Right forelimb (tissue), 1 donor: ENCODE results near the gene RFX2.
"Not testable (repeated sequence)": the region's sequence is repeated elsewhere in the genome, so short reads cannot be mapped to it uniquely, and the experiment has no call there.

Experiments used
- DNase-seq: peaks from one replicate; pipeline ENCODE4 v3.0.0-alpha.2; 2018

The RFX2 gene

DNA sequence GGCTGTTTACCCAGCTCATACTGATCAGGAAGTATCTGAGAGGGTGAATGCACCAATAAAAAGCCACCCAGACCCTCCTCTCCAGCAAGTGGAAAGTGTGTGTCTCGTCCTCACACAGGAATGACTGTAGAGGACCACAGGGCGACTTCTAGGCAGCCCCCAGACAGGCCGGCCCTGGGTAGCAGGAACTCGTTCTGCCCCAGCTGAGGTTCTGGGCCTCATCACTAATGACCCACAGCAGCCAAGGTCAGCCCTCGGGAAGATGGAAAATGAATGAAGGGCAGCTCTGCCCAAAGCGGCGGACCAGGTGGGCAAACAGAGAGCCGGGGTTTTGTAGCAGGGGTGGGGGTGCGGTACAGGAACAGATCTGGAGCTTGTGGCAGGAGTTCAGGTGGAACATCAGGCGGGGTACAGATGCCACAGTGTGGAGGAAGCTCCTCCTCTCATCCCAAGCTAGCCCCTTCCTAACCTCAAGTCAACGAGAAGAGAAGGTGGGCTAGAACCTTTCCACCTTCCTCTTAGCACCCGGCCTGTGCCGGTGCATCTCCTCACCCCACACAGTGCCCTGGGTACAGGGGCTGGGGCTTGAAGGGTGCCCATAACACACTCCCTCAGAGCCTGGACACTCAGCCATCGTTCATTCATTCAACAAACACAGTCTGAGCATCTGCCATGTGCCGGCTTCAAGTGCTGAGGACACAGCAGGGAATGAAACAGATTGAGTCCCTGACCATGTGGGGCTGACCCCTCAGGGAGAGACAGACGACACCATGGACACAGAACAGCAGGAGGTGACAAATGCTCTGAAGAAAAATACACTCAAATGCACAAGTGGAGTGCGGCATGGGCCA, 36.2 kb downstream of the RFX2 start:
- DNase-seq = peak; percentile 32

DNA sequence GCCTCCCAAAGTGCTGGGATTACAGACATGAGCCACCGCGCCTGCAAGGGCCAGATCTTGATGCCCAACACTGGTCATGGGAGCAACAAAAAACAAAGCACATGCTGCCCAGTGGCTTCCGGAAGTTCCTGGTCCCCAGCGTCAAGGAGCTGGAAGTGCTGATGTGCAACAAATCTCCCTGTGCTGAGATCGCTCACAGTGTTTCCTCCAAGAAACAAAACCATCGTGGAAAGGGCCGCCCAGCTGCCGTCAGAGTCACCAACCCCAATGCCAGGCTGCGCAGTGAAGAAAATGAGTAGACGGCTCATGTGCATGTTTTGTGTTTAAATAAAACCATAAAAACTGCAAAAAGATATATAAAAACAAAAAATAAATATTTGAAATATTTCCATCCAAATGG, 37.1 kb downstream of the RFX2 start:
- not testable (repeated sequence) for DNase-seq

DNA sequence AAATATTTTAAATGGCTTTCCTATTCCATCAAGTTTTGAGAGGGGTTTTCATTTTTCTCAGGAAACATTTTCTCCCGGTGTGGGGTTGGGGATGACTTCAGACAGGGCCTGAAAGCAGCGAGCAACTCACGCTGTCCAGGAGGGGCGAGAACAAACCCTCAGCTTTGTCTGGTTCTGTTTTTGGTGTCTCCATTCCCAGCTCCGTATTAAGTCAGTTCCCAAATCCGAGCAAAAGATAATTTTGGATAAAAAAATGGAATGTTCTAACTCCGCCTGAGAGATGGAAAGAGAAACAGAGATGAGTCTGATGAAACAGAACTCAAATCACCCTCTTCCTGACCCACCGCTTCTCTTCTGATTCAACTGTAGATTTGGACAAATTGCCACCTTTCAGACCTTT, 38.4 kb downstream of the RFX2 start:
- peak; percentile 41 for DNase-seq

DNA sequence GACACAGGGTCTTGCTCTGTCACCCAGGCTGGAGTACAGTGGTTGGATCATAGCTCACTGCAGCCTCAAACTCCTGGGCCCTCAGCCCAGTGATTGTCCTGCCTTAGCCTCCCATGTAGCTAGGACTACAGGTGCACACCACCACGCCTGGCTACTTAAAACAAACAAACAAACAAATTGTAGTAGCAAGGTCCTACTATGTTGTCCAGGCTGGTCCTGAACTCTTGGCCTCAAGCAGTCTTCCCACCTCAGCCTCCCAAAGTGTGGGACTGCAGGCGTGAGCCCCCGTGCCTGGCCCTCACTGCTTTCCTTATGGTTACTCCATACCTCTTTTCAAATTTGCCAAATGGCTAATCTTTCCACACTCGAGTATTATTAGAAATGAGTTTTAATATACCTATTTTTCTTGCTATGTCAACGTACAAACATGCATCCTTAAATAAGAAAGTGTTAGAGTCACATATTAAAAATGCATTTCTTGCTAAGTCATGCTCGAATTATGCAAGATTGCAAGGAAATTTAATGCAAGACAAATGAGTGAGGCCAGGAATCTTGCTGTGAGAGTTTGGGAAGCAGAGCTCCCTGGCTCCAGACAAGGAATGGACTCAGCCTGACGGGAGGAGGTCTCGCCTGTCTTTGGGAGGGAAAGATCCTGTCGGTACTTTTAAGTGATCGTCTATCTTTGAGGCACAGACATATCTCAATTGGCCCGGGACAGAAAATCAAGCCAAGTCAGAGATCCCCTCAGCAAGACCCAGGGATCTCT, 39.4 kb downstream of the RFX2 start:
- DNase-seq = peak; percentile 28

DNA sequence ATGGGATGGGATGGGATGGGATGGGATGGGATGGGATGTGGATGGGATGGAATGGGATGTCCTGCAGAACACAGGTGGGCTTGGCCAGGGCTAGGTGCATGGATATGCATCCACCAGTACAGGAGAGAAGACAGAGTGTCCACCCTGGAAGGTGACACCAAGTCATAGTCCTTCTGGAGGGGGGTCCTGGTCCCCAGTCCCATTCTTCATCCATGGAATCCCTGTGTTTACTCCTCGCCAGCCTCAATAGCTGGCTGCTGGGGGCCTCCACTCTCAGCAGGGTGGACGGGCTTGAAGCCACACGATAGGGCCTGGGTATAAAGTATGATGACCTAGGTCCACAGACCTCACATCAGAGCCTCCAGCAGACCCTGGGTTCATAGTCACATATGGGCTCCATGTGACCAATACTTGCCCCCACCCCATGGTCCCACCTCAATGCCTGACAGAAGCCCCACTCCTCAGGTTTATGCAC, 40.1 kb downstream of the RFX2 start:
- no peak for DNase-seq

DNA sequence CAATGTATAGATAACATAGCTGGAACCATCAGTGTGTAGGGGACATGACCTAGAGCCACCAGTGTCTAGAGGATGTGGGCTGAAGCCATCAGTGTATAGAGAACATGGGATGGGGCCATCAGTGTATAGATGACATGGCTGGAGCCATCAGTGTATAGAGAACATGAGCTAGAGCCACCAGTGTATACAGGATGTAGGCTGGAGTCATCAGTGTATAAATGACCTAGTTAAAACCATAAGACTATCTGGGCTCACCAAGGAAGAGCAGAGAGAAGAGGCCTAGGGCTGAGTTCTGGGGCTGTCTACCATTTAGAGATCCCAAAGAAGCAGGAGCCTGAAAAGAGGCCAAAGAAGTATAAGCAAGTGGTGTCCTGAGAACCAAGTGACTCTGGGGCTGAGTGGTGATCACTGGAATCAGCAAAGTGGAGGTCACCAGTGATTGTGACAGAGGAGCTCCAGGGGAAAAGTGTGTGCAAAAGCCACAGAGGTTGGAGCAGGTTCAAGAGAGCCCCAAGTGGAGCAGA, 41.0 kb downstream of the RFX2 start:
- peak; percentile 27 for DNase-seq

DNA sequence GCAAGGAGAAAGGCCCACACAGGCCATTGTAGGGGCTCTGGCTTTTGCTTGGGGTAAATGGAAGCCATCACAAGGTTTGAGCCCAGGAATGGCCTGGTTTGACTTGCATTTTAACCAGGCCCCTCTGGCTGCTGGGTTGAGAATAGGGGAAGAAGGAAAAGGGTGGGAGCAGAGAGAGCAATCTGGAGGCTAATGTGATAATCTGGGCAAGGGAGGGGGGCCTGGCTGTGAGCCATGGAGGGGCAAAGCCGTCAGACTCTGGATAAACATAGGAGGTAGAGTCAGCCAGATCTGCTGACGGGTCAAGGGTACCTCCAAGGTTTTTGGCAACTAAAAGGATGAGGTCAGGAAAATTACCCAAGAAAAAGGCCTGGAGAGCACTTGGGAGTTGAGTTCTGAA, 41.6 kb downstream of the RFX2 start:
- DNase-seq = peak; percentile 28

DNA sequence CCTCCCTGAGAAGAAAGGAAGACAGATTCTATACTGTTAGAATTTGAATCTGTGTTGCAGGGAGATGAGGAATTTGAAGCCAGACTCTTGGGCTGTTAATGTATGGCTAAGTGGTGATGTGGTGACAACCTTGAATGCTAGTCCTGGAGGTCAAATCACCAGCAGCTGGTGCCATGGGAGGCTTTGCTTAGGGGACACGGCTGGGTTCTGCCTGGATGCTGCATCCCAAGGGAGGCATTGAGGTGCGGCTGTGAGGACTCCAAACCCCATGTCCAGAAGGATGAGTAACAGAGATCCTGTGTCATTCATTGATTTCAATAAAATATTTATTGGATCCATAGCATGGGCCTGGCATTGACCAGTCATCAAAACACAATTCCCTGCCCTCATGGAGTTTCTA, 42.3 kb downstream of the RFX2 start:
- DNase-seq = peak; percentile 32

DNA sequence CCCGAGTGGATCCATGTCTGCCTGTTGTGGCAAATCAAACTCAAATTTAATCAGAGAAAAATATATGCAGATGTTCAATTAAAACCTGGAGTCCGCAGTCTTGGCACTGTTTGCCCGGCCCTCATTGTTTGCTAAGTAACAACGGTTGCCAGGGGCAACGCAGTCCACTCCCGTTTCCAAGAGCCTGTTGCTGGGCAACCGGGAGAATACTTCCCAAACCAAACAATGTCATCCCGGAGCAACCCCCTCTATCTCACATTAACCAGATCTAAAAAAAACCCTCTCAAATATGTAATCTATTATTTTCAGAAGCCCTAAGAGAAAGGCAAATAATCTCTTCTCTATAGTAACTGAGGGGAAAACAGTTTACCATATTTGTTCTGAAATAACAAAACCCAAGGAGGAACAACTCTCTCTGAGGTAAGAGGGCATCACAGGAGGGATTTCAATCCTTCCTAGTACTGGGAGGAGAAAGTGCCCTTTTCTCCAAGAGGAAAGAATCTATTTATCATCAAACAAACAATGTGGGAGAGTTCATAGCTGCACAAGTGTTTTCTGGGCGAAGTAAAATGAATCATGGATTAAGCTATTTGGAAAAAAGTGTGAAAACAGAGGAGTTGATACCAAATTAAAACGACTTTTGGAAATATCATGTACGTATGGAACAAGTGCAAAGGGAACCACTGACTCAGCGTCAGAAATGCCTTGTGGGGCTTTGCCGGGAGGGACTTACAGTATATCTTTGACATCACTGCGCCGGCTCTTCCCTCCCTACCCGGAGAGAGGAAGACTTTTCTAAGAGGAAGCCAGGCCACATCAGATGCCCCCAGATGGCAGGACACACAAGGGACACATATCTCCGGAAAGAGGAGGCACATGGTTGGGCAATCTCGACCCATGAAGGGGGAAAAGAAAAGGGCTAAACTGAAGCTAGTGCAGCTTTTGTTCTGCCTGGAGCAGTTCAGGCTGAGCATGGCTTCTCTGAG, 43.3 kb downstream of the RFX2 start:
- peak; percentile 89 for DNase-seq

DNA sequence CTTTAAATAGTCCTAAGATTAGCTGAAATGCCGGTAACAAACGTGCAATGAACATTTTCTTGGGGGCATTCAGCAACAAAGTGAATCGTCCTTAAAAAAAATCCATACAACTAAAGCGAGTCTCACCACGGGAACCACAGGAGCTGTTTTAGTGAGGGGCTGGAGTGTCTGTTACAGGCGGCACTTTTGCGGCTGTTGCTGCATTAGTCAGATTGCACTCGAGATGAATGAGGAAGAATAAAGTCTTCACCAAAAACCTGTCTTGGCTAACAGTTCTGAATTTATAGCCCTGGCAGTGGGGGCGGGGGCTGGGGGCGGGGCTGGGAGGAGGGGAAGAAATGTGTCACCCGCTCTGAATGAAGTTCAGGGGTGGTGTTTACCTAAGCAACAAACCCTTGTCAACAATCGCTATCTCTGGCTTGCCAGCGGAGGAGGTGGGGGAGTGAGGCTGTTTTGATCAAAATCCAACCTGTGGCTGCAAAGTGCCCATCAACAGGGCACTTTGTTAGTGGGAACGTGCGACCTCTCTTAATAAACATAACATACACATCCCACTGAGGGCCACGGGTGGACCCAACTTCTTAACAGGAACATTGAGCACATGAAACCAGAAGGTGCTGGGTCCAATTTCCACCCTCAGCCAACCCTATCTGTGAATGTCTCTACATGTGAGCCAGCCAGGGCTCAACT, 44.5 kb downstream of the RFX2 start:
- peak; percentile 71 for DNase-seq

DNA sequence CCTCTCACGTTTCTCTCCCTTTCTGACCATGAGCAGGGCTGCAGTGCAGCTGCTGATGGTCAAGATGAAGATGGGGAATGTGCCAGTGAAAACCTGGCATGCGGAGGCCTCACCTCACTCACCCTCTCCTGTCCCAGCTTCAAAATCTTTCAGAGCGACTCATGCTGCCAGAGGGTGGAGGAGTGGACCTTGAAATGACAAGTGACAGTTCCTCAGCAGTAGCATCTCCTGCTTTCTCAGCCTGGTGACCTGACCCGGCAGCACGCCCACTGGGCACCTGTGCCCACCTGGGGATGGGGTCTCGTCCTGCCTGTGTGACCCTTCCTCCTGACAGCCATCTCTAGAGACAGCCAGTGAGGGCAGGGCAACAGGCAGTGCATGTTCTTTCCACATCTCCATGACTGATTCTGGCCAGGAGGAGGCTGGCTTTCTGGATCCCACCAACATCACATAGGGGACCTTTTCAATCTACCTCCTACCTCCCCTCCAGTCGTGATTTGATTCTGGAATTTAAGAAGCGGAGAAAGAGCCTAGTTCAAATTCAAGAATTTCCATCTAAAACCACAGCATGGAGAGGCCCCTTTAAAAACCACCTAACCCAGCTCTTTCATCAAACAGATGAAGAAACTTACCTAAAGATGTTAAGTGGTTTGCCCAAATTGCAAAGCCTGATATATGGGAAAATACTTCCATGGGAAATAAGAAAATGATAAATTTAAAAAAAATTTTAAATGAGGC, 45.8 kb downstream of the RFX2 start:
- peak; percentile 39 for DNase-seq

DNA sequence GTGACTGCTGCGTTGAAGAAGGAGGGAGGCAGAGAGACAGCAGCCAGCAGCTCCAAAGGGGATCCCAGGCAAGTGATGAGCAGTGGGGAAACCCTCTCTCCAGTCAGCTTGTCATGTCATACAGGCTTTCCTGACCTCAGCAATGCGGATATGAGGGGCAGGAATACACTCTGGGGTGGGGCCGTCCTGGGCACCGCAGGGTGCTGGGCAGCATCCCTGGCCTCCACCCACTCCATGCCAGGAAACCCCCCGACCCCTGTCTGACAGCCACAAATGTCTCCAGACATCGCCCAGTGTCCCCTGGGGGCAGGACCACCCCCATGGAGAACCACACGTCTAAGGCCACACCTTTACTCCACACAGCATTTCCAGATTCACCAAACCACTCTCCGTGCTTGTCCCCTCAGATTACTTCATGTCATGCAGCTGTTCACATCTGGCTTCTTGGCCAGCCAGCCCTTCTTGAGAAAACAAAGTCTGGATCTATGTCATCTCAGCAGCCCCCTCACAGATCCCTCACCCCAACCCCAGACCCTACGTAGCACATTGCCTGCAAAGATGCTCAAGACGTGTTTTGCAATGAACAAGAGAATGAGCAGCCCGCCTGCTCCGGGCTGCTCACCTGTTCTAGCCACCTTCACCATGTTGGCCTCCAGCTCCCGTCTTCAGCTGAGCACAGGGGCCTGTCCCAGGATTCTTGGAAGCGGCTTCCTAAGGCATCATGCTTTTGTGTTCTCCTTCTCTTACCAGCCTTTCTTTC, 46.5 kb downstream of the RFX2 start:
- peak; percentile 34 for DNase-seq

DNA sequence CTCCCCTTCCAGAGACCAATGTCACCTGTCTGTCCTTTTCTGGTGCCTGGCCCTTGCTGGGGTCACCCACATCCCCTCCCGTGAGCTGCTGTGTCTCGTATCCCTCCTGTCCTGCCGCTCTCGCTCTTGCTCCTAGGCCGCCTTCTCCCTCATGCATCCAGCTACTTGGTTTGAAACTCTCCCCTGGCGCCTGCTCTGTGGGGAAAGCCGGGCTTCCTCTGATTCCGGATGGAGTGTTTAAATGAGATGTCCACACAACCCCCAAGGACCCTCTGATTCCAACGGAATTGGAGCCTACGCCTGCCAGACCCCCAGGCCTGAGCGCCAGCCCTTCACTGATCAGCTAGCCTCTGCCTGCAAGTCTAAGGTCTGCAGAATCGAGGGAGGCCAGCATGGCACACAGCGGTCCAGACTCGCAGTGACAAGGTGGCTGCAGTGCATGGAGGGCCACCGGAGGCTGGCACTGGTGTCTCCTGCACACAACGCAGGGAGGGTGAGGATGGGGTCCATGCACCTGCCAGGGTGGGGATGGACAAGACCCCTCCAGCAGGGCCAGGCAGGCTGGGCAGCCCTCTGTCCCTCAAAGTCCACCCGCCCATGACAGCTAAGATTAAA, 47.2 kb downstream of the RFX2 start:
- DNase-seq = no peak

DNA sequence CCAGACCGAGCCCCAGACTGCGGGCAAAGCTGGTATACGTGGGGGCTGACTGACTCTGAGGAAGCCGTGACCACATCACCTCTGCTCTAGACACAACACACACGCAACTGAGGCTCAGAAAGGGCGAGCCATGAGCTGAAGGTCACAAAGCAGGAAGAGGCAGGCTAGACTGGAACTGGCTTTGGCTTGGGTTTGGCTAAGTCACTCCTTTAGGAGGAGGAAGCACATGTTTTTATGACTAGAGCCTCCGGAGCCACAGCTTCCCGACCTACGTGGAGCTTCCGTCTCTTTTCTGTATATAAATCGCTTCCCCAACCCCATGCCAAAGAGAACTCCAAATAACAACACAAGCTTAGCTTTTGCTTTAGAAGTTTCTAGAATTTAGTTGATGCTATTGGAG, 48.0 kb downstream of the RFX2 start:
- no peak for DNase-seq

DNA sequence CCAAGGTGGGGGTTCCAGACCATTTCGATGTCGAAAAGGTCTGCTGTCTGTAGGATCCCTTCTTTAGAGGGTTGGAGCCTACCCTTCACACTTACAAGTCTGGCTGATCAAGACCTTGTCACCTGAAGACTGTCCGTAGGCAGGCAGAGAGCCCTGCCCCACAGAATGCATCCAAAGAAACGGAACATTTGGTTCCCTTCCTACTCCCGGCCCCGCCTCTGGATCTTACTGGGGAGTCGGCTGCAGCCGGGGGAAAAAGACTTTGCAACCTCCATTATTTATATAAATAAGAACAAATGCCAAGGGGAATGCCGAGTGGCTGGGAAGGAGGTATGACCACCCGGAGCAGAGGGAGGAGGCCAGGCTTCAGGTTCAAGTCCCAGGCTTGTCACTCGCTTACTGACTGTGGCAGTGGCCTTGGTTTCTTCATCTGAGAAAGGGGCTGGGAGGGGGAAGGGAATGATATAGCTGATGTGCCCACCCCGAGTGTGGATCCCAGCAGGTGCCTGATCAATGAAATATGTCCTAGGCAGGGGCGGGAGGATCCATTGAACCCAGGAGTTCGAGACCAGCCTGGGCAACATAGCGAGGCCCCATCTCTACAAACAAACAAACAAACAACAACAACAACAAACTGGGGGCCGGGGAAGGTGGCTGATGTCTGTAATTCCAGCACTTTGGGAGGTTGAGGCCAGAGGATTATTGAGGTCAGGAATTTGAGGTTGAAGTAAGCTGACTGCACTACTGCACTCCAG, 48.7 kb downstream of the RFX2 start:
- no peak for DNase-seq

DNA sequence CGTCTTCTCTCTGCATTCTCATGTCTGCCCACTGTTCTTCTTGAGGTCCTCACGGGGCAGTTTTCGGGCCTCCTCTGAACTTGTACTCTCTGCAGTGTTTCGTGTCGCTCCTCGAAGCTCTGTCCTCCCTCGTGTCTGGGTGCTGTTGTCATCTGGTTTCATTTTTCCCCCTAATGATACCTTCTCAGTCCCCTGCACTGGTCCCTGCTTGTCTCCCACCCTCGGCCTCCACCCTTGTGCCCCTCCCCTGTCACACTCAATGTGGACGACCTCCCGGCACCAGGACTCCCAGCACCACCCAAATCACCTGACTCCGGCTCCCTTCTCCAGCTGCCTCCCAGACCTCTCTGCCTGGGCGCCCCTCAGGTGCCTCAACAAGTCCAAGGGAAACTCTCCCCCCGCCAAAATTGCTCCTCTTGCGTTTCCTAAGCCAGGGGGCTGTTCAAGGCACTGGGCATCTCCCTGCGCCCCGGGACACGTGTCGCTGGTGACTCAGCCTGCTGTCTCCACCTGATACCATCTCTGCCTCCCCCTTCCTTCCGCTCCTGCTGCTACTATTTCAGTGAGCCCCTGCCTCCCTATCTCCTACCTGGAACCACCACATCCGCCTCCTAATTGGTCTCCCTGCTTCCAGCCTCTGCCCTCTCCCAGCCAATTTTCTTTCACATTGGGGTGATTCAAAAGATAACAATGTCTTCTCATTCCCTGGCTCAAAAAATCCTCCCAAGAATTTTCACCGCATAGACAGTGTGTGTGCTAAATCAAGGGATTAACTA, 49.5 kb downstream of the RFX2 start:
- DNase-seq = no peak

DNA sequence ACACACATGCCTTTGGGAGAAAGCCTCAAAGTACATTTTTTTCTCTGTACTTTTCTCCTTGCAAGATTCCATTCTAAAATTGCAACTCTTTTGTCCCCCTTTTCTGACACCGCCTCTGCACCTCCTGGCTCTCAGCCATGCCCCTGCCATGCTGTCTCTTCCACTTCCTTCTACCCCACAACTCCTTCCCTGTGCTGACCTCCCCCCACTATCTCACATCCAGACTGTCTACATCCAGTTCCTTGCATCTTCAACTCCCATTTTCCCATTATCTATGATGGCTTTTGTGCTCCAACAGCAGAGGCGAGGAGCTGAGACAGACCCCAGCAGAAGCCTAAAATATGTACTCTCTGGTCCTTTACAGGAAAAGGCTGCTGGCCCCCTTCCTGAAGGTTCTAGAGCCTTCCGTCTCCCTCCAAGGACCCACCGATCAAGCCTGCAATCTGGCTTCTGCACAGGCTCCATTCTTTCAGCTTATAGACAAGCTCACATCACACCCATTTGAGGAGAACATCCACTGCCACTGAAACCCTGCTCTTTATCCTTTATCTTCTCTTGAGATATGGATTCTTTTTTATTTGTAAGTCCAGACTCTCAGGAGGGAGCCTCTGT, 50.2 kb downstream of the RFX2 start:
- no peak for DNase-seq

DNA sequence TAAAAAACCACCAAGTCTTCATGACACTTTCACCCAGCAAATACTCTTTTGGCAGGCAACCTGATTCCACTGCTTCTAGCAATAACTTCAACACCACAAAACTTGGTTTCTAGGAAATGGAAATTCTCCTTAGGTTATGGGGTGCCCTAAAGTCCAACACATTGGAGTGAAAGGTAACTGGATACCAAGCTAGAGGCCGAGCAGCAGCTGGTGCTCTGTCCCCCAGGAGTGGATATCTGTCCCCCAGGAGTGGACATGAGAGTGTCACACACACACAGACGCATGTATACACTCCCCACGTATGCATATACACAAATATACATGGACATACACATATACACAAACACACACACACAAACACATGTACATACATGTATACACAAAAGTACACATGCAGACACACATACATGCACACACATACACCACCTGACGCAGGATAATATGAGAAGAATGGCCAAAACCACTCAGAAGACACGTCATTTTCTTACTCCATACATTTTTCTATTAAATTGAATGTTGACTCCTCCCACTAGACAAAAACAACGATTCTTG, 50.8 kb downstream of the RFX2 start:
- no peak for DNase-seq
